Measurements from ENCODE around the gene KSR2.

DNA sequence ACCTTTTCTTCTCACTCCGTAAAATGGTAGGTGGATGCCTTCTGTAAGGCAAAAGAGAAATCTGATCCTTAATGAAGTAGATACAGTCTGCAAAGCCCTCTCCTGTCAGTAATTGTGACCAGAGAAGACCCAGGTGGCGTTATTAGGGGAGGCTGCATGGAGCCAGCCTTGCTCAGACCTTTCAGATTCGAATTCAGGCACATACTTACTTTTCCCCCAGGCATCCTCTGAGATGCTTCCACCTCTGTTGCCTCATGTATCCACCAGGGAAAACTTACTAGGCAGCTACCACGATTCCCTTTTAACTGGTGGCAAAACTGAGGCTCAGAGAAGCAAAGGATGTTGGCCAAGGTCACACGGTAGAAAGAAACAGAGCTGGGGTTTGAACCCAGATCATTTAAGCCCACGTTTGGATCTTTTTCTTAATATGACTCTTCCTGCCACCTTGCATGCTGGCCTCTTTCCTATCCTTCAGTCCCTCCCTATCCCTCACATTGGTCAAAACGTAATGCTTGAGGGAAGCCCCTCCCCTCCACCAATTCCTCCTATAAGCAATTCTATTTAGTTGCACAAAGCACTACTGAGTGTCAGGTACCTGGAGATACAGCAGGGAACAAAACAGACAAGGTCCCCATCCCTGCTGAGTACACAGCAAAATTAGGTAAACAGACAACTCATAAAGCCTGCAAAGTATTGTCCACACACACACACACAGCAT is 179.4 kb downstream of the KSR2 start:
- TF ChIP-seq, protein P1, sequence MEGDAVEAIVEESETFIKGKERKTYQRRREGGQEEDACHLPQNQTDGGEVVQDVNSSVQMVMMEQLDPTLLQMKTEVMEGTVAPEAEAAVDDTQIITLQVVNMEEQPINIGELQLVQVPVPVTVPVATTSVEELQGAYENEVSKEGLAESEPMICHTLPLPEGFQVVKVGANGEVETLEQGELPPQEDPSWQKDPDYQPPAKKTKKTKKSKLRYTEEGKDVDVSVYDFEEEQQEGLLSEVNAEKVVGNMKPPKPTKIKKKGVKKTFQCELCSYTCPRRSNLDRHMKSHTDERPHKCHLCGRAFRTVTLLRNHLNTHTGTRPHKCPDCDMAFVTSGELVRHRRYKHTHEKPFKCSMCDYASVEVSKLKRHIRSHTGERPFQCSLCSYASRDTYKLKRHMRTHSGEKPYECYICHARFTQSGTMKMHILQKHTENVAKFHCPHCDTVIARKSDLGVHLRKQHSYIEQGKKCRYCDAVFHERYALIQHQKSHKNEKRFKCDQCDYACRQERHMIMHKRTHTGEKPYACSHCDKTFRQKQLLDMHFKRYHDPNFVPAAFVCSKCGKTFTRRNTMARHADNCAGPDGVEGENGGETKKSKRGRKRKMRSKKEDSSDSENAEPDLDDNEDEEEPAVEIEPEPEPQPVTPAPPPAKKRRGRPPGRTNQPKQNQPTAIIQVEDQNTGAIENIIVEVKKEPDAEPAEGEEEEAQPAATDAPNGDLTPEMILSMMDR (IDR thresholded peaks at IDR 0.05): no peak
- TF ChIP-seq POLR2A (IDR thresholded peaks at IDR 0.05): no peak
